NB4 (cell line): ENCODE results near the gene CCR7.

ENCODE experiments used
- DNase-seq: peaks from one replicate; pipeline ENCODE4 v3.0.0; 2010; ENCODE audit warnings: low read depth
- H3K4me3 ChIP-seq: one replicate; pipeline ENCODE4 v1.5.1; 2011; ENCODE audit warnings: mild to moderate bottlenecking, low read depth, low read length, moderate library complexity
- CTCF ChIP-seq: IDR thresholded peaks from one replicate; pipeline ENCODE4 v1.5.1; 2012; ENCODE audit warnings: low read depth, low read length
- MAX ChIP-seq: IDR thresholded peaks from 2 replicates; pipeline ENCODE4 v1.6.1; 2011; ENCODE audit warnings: low read depth, low read length
- MYC ChIP-seq: IDR thresholded peaks from 2 replicates; pipeline ENCODE4 v1.6.1; 2011; ENCODE audit warnings: low read depth, low read length
- POLR2A ChIP-seq: IDR thresholded peaks from 2 replicates; pipeline ENCODE4 v1.6.1; 2011; ENCODE audit warnings: mild to moderate bottlenecking; ENCODE audit not compliant: insufficient read length; ENCODE audit errors: extremely low read depth

CCR7 gene

DNA sequence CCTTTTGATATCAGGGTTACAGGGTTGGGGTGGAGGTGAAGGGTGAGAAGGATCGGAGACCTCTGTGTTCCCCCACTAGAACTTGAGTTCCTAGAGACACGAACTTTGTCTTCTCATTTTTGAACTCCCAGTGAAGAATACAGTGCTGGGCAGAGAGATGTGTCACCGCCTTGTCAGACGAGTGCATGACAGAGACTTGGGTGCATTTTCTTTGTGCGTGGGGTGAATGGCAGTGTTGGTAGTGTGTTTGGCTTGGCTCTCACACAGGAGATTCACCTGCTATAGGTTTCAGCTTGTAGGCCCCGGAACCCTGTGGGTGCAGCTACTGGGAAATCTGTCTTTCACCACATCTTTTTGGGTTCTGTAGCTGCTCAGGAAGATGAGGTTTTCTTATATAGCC, 40.0 kb upstream of the CCR7 start:
- TF ChIP-seq MAX (no peak), MYC (no peak), POLR2A (no peak), CTCF (no peak)
- DNase-seq: no peak
- no peak overlapping the region for H3K4me3 ChIP-seq

DNA sequence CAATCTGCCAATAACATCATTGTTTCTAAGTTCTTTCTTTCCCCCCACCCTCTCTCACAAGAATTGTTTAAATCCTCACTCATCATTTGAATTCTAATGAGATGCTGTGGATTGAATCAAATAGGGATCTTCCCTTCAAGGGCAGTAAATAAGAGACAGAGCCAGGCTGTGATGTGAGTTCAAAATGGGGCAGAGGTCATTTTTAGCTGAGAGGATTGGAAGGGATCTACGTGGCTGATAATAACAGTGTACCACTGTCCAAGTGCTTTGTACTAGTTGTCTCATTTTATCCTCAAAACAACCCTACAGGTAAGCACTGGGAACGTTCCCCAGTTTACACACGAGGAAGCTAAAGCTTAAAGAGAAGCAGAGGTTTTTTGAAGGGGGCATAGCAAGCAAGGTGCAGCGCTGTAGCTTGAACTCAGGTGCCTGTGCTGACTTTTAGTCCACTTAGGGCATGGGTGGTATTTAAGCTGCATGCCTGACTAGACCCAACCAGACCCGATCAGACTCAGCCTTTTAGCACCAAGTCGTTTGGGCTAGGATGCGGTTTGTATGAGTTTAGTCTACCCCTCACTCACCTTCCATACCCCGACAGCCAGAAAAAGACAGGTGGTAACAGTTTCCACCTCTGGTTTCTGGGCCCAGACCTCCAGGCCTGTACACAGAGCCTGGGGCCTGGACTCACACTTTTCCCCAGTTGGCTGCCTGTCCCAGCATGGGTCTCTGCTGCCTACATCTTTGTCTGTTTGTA, 39.2 kb upstream of the CCR7 start:
- TF ChIP-seq POLR2A: no peak
- no peak for TF ChIP-seq MAX
- TF ChIP-seq MYC: no peak
- no peak for TF ChIP-seq CTCF
- no peak overlapping the region for H3K4me3 ChIP-seq
- DNase-seq: no peak

DNA sequence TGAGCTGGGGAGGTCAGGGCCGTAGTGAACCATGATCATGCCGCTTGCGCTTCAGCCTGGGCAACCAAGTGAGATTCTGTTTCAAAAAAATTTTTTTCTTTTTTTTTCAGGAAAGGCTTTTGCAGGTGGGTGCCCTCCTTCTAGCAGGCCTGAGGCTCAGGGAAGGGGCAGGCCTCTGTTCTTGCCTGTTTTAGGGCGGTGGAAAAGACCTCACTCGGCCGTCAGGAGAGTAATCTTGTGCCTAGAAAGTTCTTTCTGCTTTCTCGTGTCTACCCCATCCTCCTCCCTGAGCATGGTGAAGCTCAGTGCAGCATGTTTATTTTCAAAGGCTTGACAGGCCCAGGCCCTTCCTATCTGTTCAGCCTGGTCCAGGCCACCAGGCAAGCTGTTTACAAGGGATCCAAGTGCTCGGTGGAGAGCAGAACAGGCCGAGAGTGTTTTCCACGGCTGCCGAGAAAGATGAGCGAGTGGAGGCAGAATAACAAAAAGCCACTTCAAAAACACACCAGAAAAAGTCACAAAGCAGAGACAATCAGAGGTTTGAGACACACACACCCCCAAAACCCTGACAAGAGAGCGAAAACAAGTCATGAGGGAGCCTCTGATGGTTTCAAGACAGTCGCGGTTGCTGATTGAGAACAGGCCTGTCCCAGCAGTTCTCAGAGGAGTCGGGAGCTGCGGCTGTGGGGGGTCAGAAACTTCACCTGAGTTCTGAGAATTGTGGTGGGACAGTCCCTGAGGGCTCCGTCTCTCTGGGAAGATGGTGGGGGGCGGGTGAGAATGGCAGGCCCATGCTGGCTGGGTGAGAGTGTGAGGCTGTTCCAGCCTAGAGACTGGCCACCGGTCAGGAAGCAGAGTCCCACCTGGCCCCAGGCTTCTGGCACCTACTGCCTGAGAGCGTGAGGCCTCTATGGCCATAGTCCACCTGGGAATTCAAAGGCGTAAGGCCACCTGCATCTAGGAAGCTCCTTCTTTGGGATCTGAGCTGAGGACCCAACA, 37.5 kb upstream of the CCR7 start:
- DNase-seq: no peak

DNA sequence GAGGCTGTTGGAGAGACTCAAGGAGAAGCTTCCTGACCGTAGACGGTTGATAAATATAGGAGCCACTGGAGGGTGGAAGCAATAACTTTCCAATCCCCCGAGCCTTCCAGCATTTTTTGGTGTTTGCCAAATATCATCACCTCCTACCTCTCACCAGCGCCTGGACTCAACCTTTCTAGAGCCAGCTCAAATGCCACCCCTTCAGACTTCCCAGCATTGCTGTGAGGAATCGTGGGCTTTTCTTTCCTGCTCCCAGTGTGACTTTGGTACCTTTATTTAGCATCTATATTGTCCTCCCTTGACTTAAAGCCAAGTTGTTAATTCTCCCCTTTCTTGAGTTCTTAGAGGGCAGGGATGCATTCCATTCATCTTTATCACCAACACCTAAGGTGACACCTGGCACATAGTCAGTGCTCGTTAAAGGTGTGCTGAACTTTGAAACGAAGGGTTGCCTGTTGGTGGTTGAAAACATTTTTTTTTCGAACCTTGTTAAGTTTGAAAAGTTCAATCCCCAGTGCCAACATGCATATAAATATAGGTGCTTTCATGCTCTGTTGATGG, 35.3 kb upstream of the CCR7 start:
- no peak for TF ChIP-seq MAX
- DNase-seq: no peak
- H3K4me3 ChIP-seq: no peak overlapping the region

More for the DNA sequence above, 37.5 kb upstream of the CCR7 start:
- no peak overlapping the region for H3K4me3 ChIP-seq
- TF ChIP-seq CTCF (no peak), MAX (no peak), POLR2A (no peak), MYC (no peak)

DNA sequence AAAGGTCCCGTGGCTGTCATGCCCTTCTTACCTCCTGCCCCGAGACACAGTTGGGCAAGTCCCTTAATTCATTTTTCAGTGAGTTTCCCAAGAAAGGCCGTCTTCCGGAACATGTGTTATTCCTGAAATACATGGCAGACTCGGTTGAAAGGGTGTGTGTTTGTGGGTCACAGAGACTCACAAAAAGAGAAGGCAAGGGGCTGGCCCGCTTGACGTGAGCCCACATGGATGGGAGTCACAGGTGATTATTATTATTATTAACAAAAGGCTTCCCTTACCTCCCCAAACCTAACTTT, 34.1 kb upstream of the CCR7 start:
- no peak for TF ChIP-seq MAX
- TF ChIP-seq CTCF: no peak
- TF ChIP-seq POLR2A: no peak
- no peak for TF ChIP-seq MYC
- no peak for DNase-seq
- no peak overlapping the region for H3K4me3 ChIP-seq
